HEK293T (cell line): ENCODE results near the gene SNHG17.
"Not testable (repeated sequence)": the region's sequence is repeated elsewhere in the genome, so short reads cannot be mapped to it uniquely, and the experiment has no call there.

ENCODE experiments used
- CTCF ChIA-PET: fragments of 350-600 bp; formaldehyde crosslinking; extraction: SDS; loops from one replicate; lab custom pipeline; 2021; ENCODE audit warnings: antibody characterized with exemption, inconsistent platforms; lab: Yijun Ruan, JAX
- POLR2A ChIA-PET: fragments of 350-600 bp; formaldehyde crosslinking; extraction: SDS; loops from one replicate; lab custom pipeline; 2020; ENCODE audit warnings: antibody characterized with exemption, inconsistent platforms; lab: Yijun Ruan, JAX
- DNase-seq: peaks from one replicate; pipeline ENCODE4 v3.0.0; 2012; ENCODE audit warnings: mixed read lengths; ENCODE audit errors: extremely low spot score
- ARNT ChIP-seq: fragments of 450-650 bp; IDR thresholded peaks from 2 replicates; pipeline ENCODE4 v1.6.1; 2017; ENCODE audit warnings: mild to moderate bottlenecking
- BHLHE40 ChIP-seq: fragments of 450-650 bp; IDR thresholded peaks from 2 replicates; pipeline ENCODE4 v1.6.1; 2016; ENCODE audit warnings: mild to moderate bottlenecking, moderate library complexity, borderline replicate concordance
- CTBP1 ChIP-seq: fragments of 450-650 bp; IDR thresholded peaks from 2 replicates; pipeline ENCODE4 v1.6.1; 2016; ENCODE audit warnings: borderline replicate concordance
- ELF4 ChIP-seq: fragments of 450-650 bp; IDR thresholded peaks from 2 replicates; pipeline ENCODE4 v1.6.1; 2017; ENCODE audit warnings: antibody characterized with exemption
- FOXA1 ChIP-seq: fragments of 450-650 bp; IDR thresholded peaks from 2 replicates; pipeline ENCODE4 v1.6.1; 2016; ENCODE audit warnings: mild to moderate bottlenecking
- FOXK2 ChIP-seq: fragments of 450-650 bp; IDR thresholded peaks from 2 replicates; pipeline ENCODE4 v1.6.1; 2016; ENCODE audit warnings: mild to moderate bottlenecking
- FOXM1 ChIP-seq: fragments of 450-650 bp; IDR thresholded peaks from 2 replicates; pipeline ENCODE4 v1.6.1; 2017; ENCODE audit warnings: mild to moderate bottlenecking, borderline replicate concordance
- HDGF ChIP-seq: fragments of 450-650 bp; IDR thresholded peaks from 2 replicates; pipeline ENCODE4 v1.6.1; 2017; ENCODE audit warnings: antibody characterized with exemption, borderline replicate concordance
- L3MBTL2 ChIP-seq: fragments of 450-650 bp; conservative IDR thresholded peaks from 2 replicates; pipeline ENCODE4 v1.6.1; 2016; ENCODE audit warnings: mild to moderate bottlenecking
- LEF1 ChIP-seq: fragments of 450-650 bp; IDR thresholded peaks from 2 replicates; pipeline ENCODE4 v1.6.1; 2017; ENCODE audit warnings: mild to moderate bottlenecking, borderline replicate concordance
- NFRKB ChIP-seq: fragments of 450-650 bp; IDR thresholded peaks from 2 replicates; pipeline ENCODE4 v1.6.1; 2016; ENCODE audit warnings: mild to moderate bottlenecking, moderate library complexity
- SP1 ChIP-seq: fragments of 450-650 bp; IDR thresholded peaks from 2 replicates; pipeline ENCODE4 v1.6.1; 2017
- SUZ12 ChIP-seq: fragments of 450-650 bp; IDR thresholded peaks from 2 replicates; pipeline ENCODE4 v1.6.1; 2016; ENCODE audit warnings: mild to moderate bottlenecking
- TARDBP ChIP-seq: fragments of 450-650 bp; IDR thresholded peaks from 2 replicates; pipeline ENCODE4 v1.6.1; 2016
- ZNF384 ChIP-seq: fragments of 450-650 bp; IDR thresholded peaks from 2 replicates; pipeline ENCODE4 v1.6.1; 2016
- TF ChIP-seq, protein P1 (sequence below): fragments of 450-650 bp; IDR thresholded peaks from 2 replicates; pipeline ENCODE4 v1.6.1; 2016

The SNHG17 gene

DNA sequence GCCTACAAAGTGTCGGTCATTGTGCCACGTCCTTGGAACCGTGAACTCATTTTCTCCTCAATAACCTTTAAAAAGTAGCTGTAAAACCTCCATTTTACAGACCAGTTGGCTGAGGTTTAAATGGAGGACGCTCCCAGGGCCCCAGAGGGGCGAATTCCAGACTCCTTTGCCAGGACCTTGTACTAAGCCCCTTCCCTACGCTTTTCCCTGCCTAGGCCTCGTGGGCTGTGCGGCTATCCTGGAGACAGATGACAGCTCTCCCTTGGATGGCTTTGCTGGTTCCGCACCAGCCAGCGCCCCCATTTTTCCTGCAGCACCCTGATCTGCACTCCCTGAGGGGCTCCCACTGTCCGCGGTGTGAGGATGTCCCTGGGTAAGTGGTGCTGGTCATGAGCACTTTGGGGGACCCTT lies 12.1 kb upstream of the SNHG17 start:
- CTCF ChIA-PET: interaction anchor here (0.6 kb wide), 1 partner anchor 496 kb away, joined by 3 read pairs; no protein-coding TSS in a partner anchor
- POLR2A ChIA-PET: interaction anchor here (0.9 to 4.8 kb wide), 6 partner anchors 8 to 43 kb away, joined by 3 to 110 read pairs (median 10); partner anchors contain the start of genes RALGAPB and SNHG17
- DNase-seq: no peak
- TF ChIP-seq FOXK2 (no peak), CTBP1 (no peak), ZNF384 (no peak), FOXA1 (no peak), L3MBTL2 (no peak), SUZ12 (no peak), LEF1 (no peak), ELF4 (no peak), ARNT (no peak), SP1 (no peak), HDGF (no peak), TARDBP (no peak), BHLHE40 (no peak), NFRKB (no peak), FOXM1 (no peak)
- TF ChIP-seq, protein P1, sequence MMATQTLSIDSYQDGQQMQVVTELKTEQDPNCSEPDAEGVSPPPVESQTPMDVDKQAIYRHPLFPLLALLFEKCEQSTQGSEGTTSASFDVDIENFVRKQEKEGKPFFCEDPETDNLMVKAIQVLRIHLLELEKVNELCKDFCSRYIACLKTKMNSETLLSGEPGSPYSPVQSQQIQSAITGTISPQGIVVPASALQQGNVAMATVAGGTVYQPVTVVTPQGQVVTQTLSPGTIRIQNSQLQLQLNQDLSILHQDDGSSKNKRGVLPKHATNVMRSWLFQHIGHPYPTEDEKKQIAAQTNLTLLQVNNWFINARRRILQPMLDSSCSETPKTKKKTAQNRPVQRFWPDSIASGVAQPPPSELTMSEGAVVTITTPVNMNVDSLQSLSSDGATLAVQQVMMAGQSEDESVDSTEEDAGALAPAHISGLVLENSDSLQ: no peak

DNA sequence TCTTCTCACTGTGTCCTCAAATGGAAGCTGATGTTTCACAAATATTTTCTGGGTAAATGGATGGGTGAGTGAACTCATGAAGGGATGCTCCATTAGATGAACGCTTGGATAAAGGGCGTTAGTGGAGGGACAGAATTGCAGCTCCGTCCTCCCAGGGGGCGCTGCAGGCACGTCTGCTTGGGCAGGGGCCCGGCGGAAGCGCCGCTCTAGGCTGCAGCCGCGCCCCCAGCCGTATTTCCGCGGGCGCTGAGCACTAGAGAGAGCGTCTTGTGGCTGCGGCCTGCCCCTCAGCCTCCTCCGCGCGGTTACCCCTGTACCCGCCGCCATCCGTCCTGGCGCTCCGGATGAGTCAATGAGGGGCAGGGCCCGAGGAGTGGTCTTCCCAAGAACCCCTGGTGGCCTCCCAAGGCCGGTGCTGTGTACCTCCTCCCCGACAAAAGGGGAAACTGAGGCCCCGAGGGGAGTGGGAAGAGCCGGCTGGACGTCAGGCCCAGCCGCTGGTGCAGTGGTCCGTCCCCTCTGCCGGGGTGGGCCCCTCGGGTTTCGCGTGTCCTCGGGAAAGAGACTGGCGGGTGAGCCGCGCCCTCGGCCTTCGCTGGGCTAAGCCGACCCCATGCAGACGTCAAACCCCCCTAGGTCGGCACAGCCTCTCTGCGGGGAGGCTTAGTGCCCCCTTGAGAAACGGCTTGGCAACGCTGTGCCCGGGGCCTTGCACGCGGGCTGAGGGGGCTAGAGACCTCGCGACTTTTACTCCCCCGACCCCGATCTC lies 11.5 kb upstream of the SNHG17 start:
- peak; percentile 90 for DNase-seq
- CTCF ChIA-PET: interaction anchor here (0.6 to 1.2 kb wide), 6 partner anchors 9 to 355 kb away, joined by 3 to 12 read pairs (median 4); partner anchors contain the start of genes RALGAPB and SNHG17
- POLR2A ChIA-PET: interaction anchor here (0.6 to 4.8 kb wide), 15 partner anchors 9 to 104 kb away, joined by 3 to 110 read pairs (median 5); partner anchors contain the start of genes RALGAPB and SNHG17
- TF ChIP-seq L3MBTL2: 0 out of 2 replicates have a peak, but pooled peaks have one; percentile 14
- TF ChIP-seq NFRKB: peak; percentile 45; the same call in 1 of the 2 replicates
- peak; percentile 55; the same call in 1 of the 2 replicates for TF ChIP-seq ARNT
- no peak for TF ChIP-seq FOXK2
- 0 out of 2 replicates have a peak, but pooled peaks have one; percentile 28 for TF ChIP-seq FOXM1
- TF ChIP-seq LEF1: peak; percentile 30; the same call in 1 of the 2 replicates
- TF ChIP-seq FOXA1: no peak
- TF ChIP-seq ELF4: peak; percentile 60

DNA sequence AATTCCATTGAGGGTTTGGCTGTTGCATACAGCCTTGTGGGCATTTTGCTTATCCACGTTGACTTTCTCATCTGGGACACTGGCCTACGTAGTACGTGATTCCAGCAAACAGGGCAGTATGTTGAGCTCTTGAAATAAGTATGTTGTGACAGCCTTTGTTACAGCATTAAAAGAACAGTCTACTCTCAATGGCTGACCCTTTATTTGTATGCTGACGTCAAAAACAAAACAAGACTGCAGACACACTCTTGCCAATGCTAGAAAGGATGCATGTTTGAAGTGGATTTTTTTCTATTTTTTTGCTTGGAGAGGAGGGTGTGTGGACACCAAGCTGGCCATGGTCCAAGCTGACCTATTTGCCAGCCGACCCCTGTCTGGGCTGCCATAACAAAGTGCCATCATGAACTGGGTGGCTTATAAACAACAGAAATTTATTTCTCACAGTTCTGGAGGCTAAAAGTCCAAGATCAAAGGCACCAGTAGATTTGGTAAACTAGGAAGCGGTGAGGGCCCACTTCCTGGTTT lies 10.8 kb upstream of the SNHG17 start:
- no peak for DNase-seq
- CTCF ChIA-PET: interaction anchor here (0.6 to 1.2 kb wide), 8 partner anchors 8 to 356 kb away, joined by 3 to 12 read pairs (median 3); partner anchors contain the start of genes RALGAPB and SNHG17
- POLR2A ChIA-PET: interaction anchor here (0.6 to 4.8 kb wide), 14 partner anchors 8 to 105 kb away, joined by 3 to 110 read pairs (median 5); partner anchors contain the start of genes RALGAPB and SNHG17
- no peak for TF ChIP-seq HDGF
- TF ChIP-seq, protein P1: no peak
- TF ChIP-seq NFRKB: no peak
- no peak for TF ChIP-seq ARNT
- TF ChIP-seq TARDBP: no peak
- no peak for TF ChIP-seq CTBP1
- no peak for TF ChIP-seq FOXK2

DNA sequence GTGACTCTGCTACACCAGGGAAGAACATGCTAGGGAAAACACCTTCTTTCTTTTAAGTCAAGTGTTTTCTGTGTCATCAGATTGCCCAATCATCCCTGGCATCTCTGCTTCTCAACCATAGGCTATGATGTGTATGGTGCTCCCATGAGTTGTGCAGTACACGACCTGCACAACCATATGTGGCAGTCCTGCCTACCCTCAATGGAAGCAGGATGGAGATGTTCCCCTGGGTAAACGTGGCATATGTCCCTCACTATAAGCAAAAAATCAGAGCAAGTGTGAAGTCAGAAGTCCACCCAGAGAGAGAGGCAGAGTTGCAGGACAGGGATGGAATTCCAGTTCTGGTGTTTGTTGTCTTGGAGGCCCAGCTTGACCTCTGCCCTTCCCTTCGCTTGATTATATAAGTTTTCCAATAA lies 10.3 kb upstream of the SNHG17 start:
- TF ChIP-seq FOXA1 (no peak), CTBP1 (no peak), L3MBTL2 (no peak), ZNF384 (no peak), NFRKB (no peak), BHLHE40 (no peak), ELF4 (no peak), SUZ12 (no peak), FOXK2 (no peak), TARDBP (no peak), LEF1 (no peak)
- TF ChIP-seq, protein P1: no peak
- ChIA-PET POLR2A (interaction anchor here (1.3 to 4.8 kb wide), 5 partner anchors 11 to 28 kb away, joined by 4 to 110 read pairs (median 18); partner anchors contain the start of genes RALGAPB and SNHG17), CTCF (interaction anchor here (0.7 to 1.5 kb wide), 4 partner anchors 10 to 28 kb away, joined by 3 read pairs; partner anchors contain the start of gene SNHG17)
- DNase-seq: no peak

DNA sequence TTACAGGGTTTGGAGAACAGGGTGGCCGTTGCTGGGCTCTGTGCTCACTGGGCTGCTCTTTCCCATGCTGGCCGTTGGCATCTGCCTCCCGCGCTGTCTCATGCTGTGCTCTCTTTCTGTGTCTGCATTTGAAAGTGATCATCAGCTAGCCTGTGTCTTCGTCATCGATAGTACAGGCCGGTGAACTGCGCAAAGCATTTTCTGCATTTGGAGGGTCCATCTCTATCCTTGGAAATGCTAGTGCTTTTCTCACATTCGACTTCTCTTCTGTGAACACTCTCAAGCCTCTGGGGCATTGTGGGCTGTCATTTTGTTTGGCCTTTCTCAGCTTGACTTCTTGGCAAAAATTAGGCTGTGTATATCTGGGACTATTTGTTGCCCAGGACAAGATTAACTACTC lies 6.8 kb upstream of the SNHG17 start:
- CTCF ChIA-PET: no interaction called here
- TF ChIP-seq BHLHE40 (no peak), SUZ12 (no peak)
- TF ChIP-seq, protein P1: no peak
- no peak for DNase-seq
- POLR2A ChIA-PET: no interaction called here

DNA sequence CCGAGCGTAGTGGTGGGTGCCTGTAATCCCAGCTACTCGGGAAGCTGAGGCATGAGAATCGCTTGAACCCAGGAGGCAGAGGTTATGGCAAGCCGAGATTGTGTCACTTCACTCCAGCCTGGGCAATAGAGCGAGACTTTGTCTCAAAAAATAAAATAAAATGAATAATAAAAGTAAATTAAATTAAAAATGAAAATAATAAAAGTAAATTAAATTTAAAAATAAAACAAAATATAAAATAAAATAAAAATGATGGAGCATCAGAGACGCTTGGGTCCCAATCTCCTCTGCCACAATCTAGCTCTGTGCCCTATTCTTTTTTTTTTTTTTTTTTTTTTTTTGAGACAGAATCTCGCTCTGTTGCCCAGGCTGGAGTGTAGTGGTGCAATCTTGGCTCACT lies 6.0 kb upstream of the SNHG17 start:
- DNase-seq, POLR2A ChIA-PET, CTCF ChIA-PET: not testable (repeated sequence)
